Stimulated activated CD4-positive, alpha-beta T cell treated with anti-CD3 and anti-CD28 coated beads, Interleukin-12 subunit alpha, Interleukin-12 subunit beta, amount 100 ng/mL, for 24 hours (primary cell): ENCODE data around the gene C1R.
A peak's percentile ranks its signal among the peaks of the same experiment; 100 is the strongest.

Source experiments
- DNase-seq, 2 experiments: peaks; one replicate each; pipeline ENCODE4 v3.0.0-alpha.2; 2020; ENCODE audit warnings: low read depth in 2 of 2

C1R gene

GRCh38 chr12:7092229-7092985 lies at the start of gene C1R:
Gene C1R (minus strand): TSS chr12:7092445. CDS start chr12:7092388, 57 bp downstream.
- DNase-seq = peak; percentile 34 to 61

- no peak for DNase-seq
Observed at GRCh38 chr12:7141351-7142005, 49.2 kb upstream of the C1R start.

- no peak for DNase-seq
Observed at GRCh38 chr12:7139200-7139599, 47.0 kb upstream of the C1R start.

GRCh38 chr12:7137908-7138307 lies 45.7 kb upstream of the C1R start:
- DNase-seq = no peak

GRCh38 chr12:7136676-7137075 lies 44.4 kb upstream of the C1R start:
- no peak for DNase-seq

GRCh38 chr12:7136071-7136470 lies 43.8 kb upstream of the C1R start:
- DNase-seq = no peak

- DNase-seq = no peak
Observed at GRCh38 chr12:7134396-7135166, 42.3 kb upstream of the C1R start.

- no peak for DNase-seq
Observed at GRCh38 chr12:7131502-7131866, 39.2 kb upstream of the C1R start.

- peak in 1 of 2 experiments; percentile 45 for DNase-seq
Observed at GRCh38 chr12:7130701-7131501, 38.7 kb upstream of the C1R start.

GRCh38 chr12:7129872-7130691 lies 37.8 kb upstream of the C1R start, which contains the start of gene CLSTN3:
Gene CLSTN3 (plus strand): TSS chr12:7130371. CDS start chr12:7130649, 278 bp downstream.
- peak; percentile 68 to 72 for DNase-seq

- no peak for DNase-seq
Observed at GRCh38 chr12:7129287-7129871, 37.1 kb upstream of the C1R start.

GRCh38 chr12:7128681-7129286 lies 36.5 kb upstream of the C1R start, which contains the start of gene RBP5:
Gene RBP5 (minus strand): TSS chr12:7128889. CDS start chr12:7128775, 114 bp downstream.
- DNase-seq = no peak

- DNase-seq = no peak
Observed at GRCh38 chr12:7127916-7128626, 35.8 kb upstream of the C1R start.

GRCh38 chr12:7125632-7126227 lies 33.5 kb upstream of the C1R start:
- DNase-seq = no peak

GRCh38 chr12:7123806-7124522 lies 31.7 kb upstream of the C1R start:
- no peak for DNase-seq

GRCh38 chr12:7122811-7123769 lies 30.8 kb upstream of the C1R start:
- no peak for DNase-seq

GRCh38 chr12:7121324-7121723 lies 29.1 kb upstream of the C1R start:
- no peak for DNase-seq
